Activated CD4-positive, alpha-beta T cell treated with anti-CD3 and anti-CD28 coated beads, Interleukin-2, Interleukin-6, amounts not matched to agents 100 ng/mL and 50 ng/mL, durations not matched to agents 16 hours and 8 hours (primary cell): ENCODE measurements around the gene STX18.
A peak's percentile ranks its signal among the peaks of the same experiment; 100 is the strongest.
"Not testable (repeated sequence)": the region's sequence is repeated elsewhere in the genome, so short reads cannot be mapped to it uniquely, and the experiment has no call there.

ENCODE experiments used
- DNase-seq: peaks from one replicate; pipeline ENCODE4 v3.0.0-alpha.2; 2020

STX18 gene

DNA sequence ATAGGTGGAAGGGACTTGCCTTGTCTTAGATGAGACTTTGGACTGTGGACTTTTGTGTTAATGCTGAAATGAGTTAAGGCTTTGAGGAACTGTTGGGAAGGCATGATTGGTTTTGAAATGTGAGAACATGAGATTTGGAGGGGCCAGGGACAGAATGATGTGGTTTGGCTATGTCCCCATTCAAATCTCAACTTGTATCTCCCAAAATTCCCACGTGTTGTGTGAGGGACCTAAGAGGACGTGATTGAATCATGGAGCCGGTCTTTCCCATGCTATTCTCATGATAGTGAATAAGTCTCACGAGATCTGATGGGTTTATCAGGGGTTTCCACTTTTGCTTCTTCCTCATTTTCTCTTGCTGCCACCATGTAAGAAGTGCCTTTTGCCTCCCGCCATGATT lies 10.2 kb upstream of the STX18 start:
- not testable (repeated sequence) for DNase-seq

DNA sequence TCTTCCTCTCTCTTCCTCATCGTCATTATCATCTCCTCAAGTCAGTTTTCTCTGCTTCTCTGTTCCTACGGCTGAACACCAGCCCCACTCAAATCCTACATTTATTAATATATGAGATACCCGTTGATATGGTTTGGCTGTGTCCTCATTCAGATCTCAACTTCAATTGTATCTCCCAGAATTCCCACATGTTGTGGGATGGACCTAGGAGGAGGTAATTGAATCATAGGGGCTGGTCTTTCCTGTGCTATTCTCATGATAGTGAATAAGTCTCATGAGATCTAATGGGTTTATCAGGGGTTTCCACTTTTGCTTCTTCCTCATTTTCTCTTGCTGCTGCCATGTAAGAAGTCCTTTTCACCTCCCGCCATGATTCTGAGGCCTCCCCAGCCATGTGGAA lies 8.3 kb upstream of the STX18 start:
- DNase-seq = not testable (repeated sequence)

DNA sequence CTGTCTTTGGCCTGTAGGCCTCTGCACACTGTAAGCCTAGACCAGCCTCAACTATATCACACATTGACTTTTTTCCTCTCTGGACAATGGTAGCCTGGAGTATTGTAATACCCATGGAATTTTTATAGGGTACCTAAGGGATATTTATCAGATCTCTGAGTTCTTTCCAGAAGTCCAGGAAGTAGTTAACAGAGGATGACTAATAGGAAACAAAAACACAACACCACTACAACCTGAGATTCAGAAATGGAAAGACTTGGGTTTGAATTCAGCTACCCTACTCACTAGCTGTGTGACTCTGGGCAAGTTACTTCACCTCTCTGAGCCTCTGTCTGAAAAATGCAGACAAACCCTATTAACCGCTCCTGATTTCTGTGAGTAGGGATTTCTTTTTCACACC lies 7.7 kb upstream of the STX18 start:
- no peak for DNase-seq

DNA sequence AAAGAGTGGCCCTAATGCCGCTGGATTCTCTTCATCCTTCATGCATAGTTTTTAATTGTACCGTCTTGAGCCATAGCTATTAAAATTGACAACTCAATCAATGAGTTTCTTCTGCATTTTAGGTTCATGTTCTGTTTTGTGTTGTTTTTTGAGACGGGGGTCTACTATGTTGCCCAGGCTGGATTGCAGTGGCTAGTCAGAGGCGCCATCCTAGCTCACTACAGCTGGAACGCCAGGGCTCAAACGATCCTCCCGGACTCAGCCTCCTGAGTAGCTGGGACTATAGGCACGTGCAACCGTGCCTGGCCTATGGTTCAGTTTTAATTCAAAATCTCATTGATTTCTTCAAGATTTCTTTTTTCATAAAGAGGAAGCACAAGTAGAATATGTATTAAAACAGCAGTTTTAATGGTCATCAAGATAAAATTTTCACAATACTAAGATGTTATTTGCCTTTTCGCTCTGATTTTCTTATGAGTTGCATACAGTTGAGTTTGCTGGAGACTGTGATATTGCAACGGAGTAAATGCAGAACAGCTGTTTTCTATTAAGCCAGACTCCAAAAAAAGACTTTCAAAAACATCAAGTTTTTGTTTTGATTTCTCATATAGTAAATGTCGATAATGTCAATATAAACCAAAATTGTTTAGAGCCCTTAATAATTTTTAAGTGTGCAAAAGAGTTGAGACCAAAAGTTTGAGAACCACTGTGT lies 1.1 kb upstream of the STX18 start:
- no peak for DNase-seq

DNA sequence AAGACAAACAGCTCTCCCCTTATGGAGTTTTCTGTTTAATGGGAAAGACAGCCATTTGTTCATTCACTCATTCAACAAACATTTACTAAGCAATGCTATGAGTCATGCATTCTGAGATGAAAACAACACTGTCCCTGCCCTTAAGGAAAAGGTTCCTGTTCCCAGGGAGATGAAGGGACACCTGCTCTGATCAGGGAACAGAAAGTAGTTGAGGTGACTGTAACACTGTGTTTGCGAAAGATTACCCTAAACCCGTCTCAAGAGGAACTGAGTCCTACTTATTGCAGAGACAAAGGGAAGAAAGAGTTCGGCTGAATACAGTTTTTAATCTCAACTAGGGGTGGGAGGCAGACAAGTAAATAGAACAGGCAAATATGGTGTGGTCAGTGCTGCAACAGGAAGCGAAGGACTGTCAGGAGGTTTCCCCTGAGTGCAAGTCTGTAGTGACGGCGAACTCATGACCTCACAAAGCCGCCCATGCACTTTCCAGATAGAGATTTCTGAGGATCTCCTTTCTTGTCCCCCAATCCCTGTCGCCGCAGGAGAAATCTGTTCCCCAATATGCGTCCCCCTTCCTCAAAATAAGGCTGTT lies 712 bp downstream of the STX18 start:
- peak; percentile 30 for DNase-seq

DNA sequence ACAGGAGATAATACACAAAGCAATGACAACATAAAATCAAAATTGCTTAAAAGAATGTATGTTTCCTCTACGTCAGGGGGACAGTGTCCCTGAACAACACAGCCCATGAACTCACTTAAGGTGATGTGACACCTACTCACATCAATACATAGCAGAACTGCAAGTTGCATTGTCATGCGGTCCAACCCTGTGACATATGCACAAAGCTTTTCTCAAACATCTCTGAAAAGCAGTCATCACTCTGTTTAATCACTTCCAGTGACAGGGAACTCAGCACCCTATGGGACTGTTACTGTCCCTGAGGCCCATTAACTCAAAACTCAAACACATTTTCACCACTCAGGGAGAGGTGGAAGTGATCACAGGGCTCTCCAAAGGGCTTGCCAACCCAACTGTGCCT lies 2.4 kb downstream of the STX18 start:
- no peak for DNase-seq

DNA sequence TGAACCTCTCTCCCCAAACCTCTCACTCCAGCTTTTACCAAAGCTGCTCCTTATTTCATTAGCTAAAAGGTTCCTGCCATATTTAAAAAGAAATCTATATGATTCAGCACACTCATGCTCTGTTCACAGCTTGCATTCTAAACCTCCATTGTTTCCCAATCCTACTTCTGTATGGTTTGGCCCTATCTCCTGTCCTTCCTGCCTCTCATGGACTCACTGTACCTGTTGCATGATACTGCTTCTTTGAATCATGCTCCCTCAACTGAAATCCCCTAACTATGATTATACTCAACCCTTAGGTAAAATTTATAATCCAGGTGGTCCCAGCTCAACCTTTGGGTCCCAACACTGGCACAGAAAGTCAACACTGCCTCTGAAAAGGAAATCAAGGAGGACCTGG lies 6.3 kb downstream of the STX18 start:
- no peak for DNase-seq

DNA sequence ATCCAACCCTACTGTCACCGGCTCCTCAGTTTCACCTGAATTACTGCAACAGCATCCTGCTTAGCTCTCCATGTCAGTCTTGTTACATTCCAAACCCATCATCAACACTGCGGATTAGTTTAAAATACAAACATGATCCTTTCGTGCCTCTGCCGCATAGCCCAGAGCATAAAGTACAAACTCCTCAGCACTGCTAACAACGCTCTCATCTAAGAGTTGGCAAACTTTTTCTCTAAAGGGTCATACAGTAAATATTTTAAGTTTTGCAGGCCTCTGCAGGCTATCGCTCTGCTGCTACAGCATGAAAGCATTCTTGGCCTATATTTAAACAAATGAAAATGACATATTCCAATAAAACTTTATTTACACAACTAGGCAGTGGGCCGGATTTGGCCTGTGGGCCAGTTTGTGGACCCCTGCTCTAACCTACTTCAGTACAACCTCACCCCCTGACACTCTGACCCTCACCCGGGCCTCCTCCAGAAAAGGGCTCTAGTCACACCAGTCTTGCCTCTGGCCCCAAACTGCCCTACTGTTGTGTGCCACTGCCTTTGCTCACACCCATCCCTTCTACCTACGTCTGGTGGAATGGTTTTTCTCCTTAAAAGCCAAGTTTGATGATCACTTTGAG lies 7.2 kb downstream of the STX18 start:
- DNase-seq = no peak

DNA sequence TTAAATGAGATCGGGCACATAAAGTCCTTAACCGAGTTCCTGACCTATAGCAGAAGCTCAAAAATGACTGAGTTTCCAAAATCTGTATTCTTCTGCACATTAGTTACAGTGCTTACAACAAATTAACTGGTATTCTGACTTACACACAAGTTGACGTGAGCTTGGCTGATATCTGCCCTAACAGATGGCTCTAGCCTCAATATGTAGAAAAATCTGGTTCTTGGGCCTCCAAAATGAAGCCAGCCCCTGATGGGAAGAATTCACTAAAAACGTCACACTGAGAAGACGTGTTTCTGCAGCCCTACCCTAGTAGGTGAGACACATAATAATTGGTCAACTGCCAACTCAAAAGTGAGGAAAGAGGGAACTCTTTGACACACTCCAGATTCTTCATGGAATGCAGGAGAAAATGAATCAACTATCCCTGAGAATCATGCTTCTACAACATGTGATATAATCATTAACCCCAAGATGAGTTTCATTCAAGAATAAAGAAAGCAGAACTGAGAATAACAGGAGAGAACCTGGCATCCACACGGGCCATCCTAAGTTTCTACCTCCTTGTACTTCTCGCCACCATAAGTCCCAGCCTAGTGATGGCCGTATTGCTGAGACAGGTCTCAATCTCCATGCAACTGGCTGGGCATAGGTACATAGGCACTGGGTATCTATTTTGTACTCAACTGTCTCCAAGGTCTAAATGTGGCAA lies 8.2 kb downstream of the STX18 start:
- no peak for DNase-seq

DNA sequence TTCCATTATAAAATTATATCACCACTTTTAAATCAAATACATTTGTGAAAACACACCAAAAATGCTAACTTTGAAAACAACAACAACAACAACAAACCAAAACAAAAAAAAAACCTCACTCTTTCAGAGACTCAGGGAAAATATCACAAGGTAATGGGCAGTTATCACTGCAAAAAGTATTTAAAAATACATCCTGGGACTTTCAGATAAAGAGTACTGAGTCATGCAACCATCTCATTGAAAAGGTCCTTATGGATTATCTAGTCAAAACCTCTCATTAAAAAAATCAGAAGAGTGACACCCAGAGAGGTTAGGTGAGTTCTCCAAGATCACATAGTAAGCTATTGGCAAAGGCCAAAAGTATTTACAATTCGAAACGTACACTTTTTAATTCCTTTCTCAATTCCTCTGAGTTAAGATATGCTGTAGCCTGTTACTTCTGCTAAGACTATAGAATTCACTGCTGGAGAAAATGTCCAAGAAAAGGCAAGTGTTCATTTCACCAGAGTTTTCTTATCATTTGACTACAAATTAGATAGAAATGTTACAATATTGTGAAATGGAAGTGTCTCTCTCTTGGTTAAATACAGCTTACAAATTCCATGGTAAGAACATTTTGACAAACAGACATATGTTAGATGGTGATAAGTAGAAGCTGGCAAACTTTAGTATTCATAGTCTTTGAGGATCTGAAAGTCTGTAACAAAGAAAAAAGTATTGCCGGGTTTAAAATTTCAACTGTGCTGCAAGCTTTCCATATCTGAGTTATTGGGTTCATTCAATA lies 9.3 kb downstream of the STX18 start:
- DNase-seq = no peak

DNA sequence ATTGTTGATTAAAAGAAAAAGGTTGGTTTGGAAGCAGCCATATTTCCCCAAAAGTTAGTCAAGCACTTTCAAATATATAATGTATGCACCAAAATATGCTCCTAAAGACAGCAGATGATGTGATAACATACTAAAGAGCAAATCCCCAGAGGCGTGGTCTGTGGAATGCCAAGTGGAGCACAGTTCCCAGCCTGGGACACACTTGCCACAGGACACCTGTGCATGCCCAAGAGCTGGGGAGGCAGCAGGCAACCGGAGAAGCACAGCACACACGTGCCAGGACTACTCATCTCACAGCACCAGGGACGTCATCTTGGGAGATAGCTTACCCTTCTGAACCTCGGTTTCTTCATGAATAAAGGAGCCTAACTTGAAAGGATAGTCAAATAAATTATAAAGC lies 12.5 kb downstream of the STX18 start:
- DNase-seq = no peak

DNA sequence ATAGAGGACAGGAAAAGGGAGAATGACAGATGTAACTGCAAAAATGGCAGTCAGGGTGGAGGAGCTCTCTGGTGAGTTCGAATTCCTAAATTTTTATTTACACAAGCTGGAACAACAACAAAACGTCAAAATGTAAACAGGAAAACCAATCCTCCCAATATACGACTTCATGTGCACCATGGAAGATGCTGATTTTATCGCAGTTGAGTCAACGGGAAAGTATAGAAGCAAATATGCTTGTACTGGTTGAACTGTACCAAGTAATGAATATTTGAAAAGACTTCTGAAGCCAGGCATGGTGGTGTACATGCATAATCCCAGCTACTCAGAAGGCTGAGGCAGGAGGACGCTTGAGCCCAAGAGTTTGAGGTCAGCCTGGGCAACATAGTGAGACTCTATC lies 15.4 kb downstream of the STX18 start:
- DNase-seq = no peak

DNA sequence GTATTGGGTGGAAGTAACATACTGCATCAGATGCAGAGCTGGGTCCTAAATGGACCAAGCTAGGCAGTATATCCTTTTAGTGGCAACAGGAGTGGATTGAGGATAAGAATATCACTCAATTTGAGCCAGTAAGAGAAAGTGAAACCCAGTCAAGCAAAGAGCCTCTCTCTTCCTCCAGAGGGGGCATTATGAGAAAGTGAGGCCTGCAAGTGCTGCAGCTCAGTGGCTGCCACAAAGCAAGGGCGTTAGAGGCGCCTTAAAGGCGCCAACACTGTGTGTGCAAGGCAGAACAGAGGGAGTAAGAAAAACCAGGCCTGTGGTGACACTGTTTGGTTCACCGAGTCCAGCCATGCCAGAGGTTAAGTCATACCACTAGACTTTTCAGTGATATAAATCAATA lies 17.5 kb downstream of the STX18 start:
- DNase-seq = peak; percentile 49

DNA sequence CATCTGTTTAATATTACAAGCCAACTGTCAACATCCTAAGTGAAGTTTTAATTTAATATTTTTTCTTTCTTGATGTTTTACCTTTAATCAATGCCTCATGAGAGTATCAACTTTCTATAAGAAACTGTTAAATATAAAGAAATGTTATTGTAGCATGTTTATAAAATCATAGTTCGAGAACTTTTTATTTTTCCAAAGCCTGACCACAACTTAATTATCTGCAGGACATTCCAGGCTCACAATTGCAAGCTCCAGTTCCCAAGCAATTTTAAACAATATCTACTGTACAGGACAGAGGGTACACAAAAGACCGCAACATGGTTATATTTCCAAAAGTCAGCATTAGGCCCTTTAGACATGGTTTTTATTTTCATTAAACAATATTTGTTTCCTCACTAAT lies 20.1 kb downstream of the STX18 start:
- no peak for DNase-seq

DNA sequence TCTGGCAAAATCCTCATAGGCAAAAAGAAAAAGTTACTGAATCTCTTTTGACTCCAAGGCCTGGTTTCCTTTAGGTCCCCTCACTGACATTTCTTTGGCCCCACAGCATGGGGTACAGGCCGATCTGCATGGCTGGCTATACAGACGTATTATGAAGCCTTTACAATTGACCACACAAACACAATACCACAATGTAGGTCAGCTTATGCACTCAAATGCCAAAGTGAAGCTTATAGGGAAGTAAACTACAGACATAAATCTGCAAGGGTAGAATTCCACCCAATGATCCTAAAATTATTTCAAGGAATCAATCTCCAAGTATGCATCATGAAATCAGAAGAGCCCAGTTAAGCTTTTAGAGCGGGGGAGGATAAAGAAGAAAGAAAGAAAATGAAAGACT lies 20.7 kb downstream of the STX18 start:
- DNase-seq = no peak

DNA sequence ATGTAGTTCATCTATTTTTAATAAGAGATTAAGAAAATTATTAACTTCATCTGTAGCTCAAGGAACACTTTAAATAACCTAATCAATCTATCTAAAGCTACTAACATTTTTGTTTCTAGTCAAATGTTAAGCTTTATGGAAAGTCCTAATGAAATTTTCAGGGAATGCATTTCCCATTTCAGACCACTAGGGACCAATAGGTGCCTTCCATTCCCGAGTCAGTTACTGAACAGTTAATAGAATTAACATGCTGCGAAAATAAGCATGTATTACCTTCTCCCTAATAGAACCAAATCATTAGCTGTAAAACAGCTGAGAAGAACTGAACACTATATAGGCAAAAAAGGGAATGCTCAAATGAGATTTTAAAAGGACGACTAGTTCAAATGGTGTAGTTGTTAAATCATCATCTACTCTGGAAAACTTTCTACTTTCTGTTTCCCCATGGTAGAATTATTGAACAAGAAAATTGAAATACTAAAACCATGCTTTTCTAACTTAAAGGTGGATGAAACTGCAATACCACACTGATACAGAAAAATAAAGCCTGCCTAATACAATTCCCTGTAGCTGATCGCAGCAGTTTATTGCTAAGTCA lies 22.5 kb downstream of the STX18 start:
- DNase-seq = no peak

DNA sequence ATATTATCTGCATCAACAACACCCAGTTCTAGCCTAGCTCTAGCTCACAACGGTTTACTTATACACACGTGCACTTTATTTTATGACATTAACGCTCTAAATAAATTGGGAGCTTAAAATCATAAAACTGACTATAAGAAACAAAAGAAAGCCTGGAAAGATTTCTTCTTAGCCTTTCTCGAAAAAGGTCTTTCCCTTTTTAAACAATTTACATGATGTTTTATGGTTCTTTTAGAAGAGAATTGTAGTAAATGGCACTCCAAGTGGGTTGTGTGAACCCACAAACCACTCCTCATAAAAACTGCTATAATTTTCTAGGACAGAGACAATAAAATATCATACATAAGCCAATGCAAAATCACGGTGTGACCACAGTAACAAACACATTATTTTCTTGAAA lies 23.1 kb downstream of the STX18 start:
- DNase-seq = no peak

DNA sequence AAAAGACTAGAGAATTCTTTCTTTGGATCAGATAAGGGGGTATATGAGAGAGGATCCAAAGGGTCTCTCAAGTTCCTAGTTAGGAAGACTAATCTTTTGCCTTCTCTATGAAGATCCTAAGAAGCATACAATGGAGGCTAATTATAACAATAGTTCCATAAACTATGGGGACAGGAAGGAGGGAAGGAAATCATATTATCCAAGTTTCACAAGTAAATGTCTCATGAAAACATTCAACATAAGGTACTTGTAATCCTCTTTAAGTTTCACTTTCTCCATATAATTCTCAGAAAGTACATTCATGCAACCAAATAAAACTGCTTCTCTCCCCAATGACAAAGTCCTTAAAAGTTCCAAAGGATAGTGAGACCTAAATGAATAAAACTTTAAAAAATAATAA lies 27.1 kb downstream of the STX18 start:
- DNase-seq = no peak

DNA sequence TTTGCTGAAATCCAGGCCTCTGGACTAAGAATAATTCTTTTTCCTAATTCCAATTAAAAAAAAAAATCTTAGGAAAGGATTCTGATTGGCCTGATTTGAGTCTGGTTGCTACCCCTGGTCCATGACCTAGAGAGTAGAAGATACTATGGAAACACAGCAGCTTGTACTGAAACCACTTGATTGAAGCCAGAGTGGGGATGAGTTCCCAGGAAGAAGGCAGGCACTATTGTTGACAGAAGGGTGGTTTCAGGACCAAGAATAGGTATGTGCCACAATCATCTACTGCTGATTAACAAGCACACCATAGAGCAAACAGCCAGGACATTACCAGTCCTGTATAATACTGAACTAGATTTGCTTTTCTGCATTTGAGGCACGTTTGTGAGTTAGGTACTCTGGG lies 29.6 kb downstream of the STX18 start:
- DNase-seq = no peak

DNA sequence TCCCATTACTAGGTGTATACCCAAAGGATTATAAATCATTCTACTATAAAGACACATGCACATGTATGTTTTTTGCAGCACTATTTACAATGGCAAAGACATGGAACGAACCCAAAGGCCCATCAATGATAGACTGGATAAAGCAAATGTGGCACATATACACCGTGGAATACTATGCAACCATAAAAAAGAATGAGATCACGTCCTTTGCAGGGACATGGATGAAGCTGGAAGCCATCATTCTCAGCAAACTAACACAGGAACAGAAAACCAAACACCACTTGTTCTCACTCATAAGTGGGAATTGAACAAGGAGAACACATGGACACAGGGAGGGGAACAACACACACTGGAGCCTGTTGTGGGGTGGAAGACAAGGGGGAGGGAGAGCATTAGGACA lies 31.2 kb downstream of the STX18 start:
- not testable (repeated sequence) for DNase-seq

DNA sequence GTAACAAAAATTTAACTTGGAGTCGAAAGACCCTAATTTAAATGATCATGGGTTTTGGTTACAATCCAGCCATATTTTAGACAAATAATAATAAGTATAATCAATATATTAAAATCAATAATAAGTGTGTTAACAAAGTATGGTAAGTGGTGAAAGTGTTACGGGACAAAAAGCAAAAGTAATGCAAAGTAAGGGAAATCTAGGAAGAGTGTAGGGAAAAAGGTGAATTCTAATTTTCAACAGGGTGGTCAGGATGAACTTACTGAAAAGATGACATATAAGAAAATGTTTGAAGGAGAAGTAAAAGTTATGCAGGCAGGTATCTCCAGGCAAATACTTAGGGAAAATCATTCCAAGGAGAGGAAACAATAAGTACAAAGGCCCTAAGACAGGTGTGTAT lies 32.3 kb downstream of the STX18 start:
- DNase-seq = no peak

DNA sequence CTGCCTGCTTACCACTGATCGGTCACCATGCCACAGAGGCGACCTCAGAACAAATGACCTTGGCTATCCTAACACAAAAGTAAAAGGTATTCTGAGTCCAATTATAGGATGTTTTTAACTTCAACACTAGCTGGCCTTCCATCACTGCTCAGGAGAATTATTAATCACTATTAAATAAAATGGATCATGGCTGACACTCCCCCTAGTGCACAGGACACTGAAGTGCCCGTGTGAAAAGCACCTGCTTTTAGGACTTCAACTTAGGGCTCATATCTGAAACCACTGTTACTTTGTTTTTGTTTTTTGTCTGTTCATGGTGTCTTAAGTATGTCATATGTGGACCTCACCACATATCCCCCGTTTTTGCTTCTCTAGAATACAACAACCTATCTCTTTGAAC lies 33.9 kb downstream of the STX18 start:
- no peak for DNase-seq

DNA sequence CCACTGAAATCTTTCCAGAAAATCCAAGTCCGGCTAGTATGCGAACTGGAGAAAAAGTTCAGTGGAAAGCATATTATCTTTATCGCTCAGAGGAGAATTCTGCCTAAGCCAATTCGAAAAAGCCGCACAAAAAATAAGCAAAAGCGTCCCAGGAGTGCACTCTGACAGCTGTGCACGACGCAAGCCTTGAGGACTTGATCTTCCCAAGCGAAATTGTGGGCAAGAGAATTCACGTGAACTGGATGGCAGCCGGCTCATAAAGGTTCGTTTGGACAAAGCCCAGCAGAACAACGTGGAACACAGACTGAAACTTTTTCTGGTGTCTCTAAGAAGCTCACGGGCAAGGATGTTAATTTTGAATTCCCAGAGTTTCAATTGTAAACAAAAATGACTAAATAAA lies 34.4 kb downstream of the STX18 start:
- no peak for DNase-seq
